HUES6 (cell line): ENCODE results near the gene UBE2D1.

Experiments
- H3K27ac ChIP-seq: 2 replicates; pipeline ENCODE4 v1.7.0; 2013; ENCODE audit warnings: low read depth, mild to moderate bottlenecking, low read length, inconsistent platforms
- H3K27me3 ChIP-seq: 2 replicates; pipeline ENCODE4 v1.6.1; 2013; ENCODE audit warnings: low read length; ENCODE audit not compliant: control insufficient read depth, insufficient read depth
- H3K36me3 ChIP-seq: 2 replicates; pipeline ENCODE4 v1.6.1; 2013; ENCODE audit warnings: low read length; ENCODE audit not compliant: control insufficient read depth, insufficient read depth
- H3K4me1 ChIP-seq: 2 replicates; pipeline ENCODE4 v1.6.1; 2013; ENCODE audit warnings: low read length; ENCODE audit not compliant: control insufficient read depth, insufficient read depth
- H3K4me3 ChIP-seq: 2 replicates; pipeline ENCODE4 v1.5.1; 2013; ENCODE audit warnings: low read depth, low read length
- H3K9ac ChIP-seq: one replicate; pipeline ENCODE4 v1.6.1; 2013; ENCODE audit warnings: mild to moderate bottlenecking, low read length
- H3K9me3 ChIP-seq: 2 replicates; pipeline ENCODE4 v1.6.1; 2013; ENCODE audit warnings: low read depth, low read length; ENCODE audit not compliant: control insufficient read depth, insufficient read depth

UBE2D1 gene

GRCh38 chr10:58318346-58318745, 16.5 kb upstream of the UBE2D1 start:
- H3K4me1 ChIP-seq = no peaks in the 10 kb centered on the region
- no peak overlapping the region for H3K9ac ChIP-seq
- H3K9me3 ChIP-seq = no peaks in the 10 kb centered on the region
- H3K4me3 ChIP-seq = no peak overlapping the region
- H3K27me3 ChIP-seq = no peaks in the 10 kb centered on the region
- no peaks in the 10 kb centered on the region for H3K36me3 ChIP-seq
- no peak overlapping the region for H3K27ac ChIP-seq

GRCh38 chr10:58319599-58319998, 15.2 kb upstream of the UBE2D1 start:
- Histone ChIP-seq H3K4me3 (no peak overlapping the region), H3K9ac (no peak overlapping the region), H3K27ac (no peak overlapping the region), H3K9me3 (no peaks in the 10 kb centered on the region), H3K36me3 (no peaks in the 10 kb centered on the region), H3K27me3 (no peaks in the 10 kb centered on the region), H3K4me1 (no peaks in the 10 kb centered on the region)

GRCh38 chr10:58320351-58321049, 14.3 kb upstream of the UBE2D1 start:
- no peak overlapping the region for H3K9ac ChIP-seq
- no peaks in the 10 kb centered on the region for H3K4me1 ChIP-seq
- H3K27ac ChIP-seq = no peak overlapping the region
- H3K9me3 ChIP-seq = no peaks in the 10 kb centered on the region
- no peak overlapping the region for H3K4me3 ChIP-seq
- no peaks in the 10 kb centered on the region for H3K36me3 ChIP-seq
- H3K27me3 ChIP-seq = no peaks in the 10 kb centered on the region

GRCh38 chr10:58322072-58322834, 12.6 kb upstream of the UBE2D1 start:
- no peaks in the 10 kb centered on the region for H3K36me3 ChIP-seq

GRCh38 chr10:58322835-58323209, 12.0 kb upstream of the UBE2D1 start:
- no peaks in the 10 kb centered on the region; the same call in 1 of the 2 replicates for H3K27me3 ChIP-seq
- no peaks in the 10 kb centered on the region for H3K9me3 ChIP-seq
- no peaks in the 10 kb centered on the region for H3K36me3 ChIP-seq
- H3K9ac ChIP-seq = no peak overlapping the region
- H3K4me3 ChIP-seq = no peak overlapping the region
- H3K27ac ChIP-seq = no peak overlapping the region
- H3K4me1 ChIP-seq = no peaks in the 10 kb centered on the region

More at GRCh38 chr10:58322072-58322834, 12.6 kb upstream of the UBE2D1 start:
- H3K9me3 ChIP-seq = no peaks in the 10 kb centered on the region
- no peak overlapping the region for H3K9ac ChIP-seq
- H3K27me3 ChIP-seq = no peaks in the 10 kb centered on the region; the same call in 1 of the 2 replicates
- no peak overlapping the region for H3K27ac ChIP-seq
- H3K4me1 ChIP-seq = no peaks in the 10 kb centered on the region
- no peak overlapping the region for H3K4me3 ChIP-seq

- peaks cover 3% of the 10 kb centered on the region; the same call in 1 of the 2 replicates for H3K9me3 ChIP-seq
- H3K27me3 ChIP-seq = no peaks in the 10 kb centered on the region; the same call in 1 of the 2 replicates
- H3K4me1 ChIP-seq = no peaks in the 10 kb centered on the region
- no peak overlapping the region for H3K9ac ChIP-seq
- no peak overlapping the region for H3K27ac ChIP-seq
- no peaks in the 10 kb centered on the region for H3K36me3 ChIP-seq
- peak overlapping the region; percentile 44; the same call in 1 of the 2 replicates for H3K4me3 ChIP-seq
Observed at GRCh38 chr10:58326967-58327381, 7.8 kb upstream of the UBE2D1 start.

GRCh38 chr10:58328233-58328632, 6.6 kb upstream of the UBE2D1 start:
- H3K4me3 ChIP-seq = no peak overlapping the region

GRCh38 chr10:58330431-58330830, 4.4 kb upstream of the UBE2D1 start:
- Histone ChIP-seq H3K4me1 (no peaks in the 10 kb centered on the region), H3K9ac (no peak overlapping the region), H3K27ac (no peak overlapping the region), H3K36me3 (no peaks in the 10 kb centered on the region), H3K9me3 (peaks cover 3% of the 10 kb centered on the region; the same call in 1 of the 2 replicates), H3K27me3 (no peaks in the 10 kb centered on the region; the same call in 1 of the 2 replicates), H3K4me3 (no peak overlapping the region)

More at GRCh38 chr10:58328233-58328632, 6.6 kb upstream of the UBE2D1 start:
- Histone ChIP-seq H3K27ac (no peak overlapping the region), H3K27me3 (no peaks in the 10 kb centered on the region; the same call in 1 of the 2 replicates), H3K36me3 (no peaks in the 10 kb centered on the region), H3K4me1 (no peaks in the 10 kb centered on the region), H3K9me3 (peaks cover 3% of the 10 kb centered on the region; the same call in 1 of the 2 replicates), H3K9ac (no peak overlapping the region)

GRCh38 chr10:58331646-58332045, 3.2 kb upstream of the UBE2D1 start:
- Histone ChIP-seq H3K36me3 (no peaks in the 10 kb centered on the region), H3K27me3 (no peaks in the 10 kb centered on the region; the same call in 1 of the 2 replicates), H3K4me1 (peaks cover 5% of the 10 kb centered on the region; the same call in 1 of the 2 replicates), H3K9ac (no peak overlapping the region), H3K4me3 (no peak overlapping the region), H3K9me3 (peaks cover 3% of the 10 kb centered on the region; the same call in 1 of the 2 replicates), H3K27ac (no peak overlapping the region)

- Histone ChIP-seq H3K36me3 (no peaks in the 10 kb centered on the region), H3K4me1 (peaks cover 8% of the 10 kb centered on the region; the same call in 1 of the 2 replicates), H3K9ac (peak overlapping the region; percentile 90), H3K27me3 (no peaks in the 10 kb centered on the region), H3K27ac (peak overlapping the region; percentile 76; the same call in 1 of the 2 replicates), H3K9me3 (no peaks in the 10 kb centered on the region), H3K4me3 (peak overlapping the region; percentile 95)
Observed at GRCh38 chr10:58335306-58336005, 650 bp downstream of the UBE2D1 start.
